Loucy (cell line): ENCODE measurements around the gene NAGPA.

Experiments used
- H2AFZ ChIP-seq: fragments of 200-600 bp; sonication (generic); 2 replicates; pipeline ENCODE4 v1.6.0; 2016; ENCODE audit warnings: antibody characterized with exemption, mild to moderate bottlenecking, low read length, moderate library complexity
- H3F3A ChIP-seq: fragments of 200-600 bp; 2 replicates; pipeline ENCODE4 v1.6.0; 2016; ENCODE audit warnings: antibody characterized with exemption, low read depth, mild to moderate bottlenecking
- H3K27me3 ChIP-seq: fragments of 200-600 bp; sonication (generic); 2 replicates; pipeline ENCODE4 v1.6.1; 2014; ENCODE audit warnings: low read length, mild to moderate bottlenecking; ENCODE audit not compliant: insufficient read depth, poor library complexity, severe bottlenecking
- H3K36me3 ChIP-seq: fragments of 200-600 bp; sonication (generic); 2 replicates; pipeline ENCODE4 v1.6.1; 2016; ENCODE audit warnings: low read length; ENCODE audit not compliant: insufficient read depth
- H3K4me1 ChIP-seq: fragments of 200-600 bp; sonication (generic); 2 replicates; pipeline ENCODE4 v1.5.1; 2014; ENCODE audit warnings: low read length, mild to moderate bottlenecking; ENCODE audit not compliant: insufficient read depth, poor library complexity, severe bottlenecking
- H3K4me2 ChIP-seq: fragments of 200-600 bp; sonication (generic); 2 replicates; pipeline ENCODE4 v1.6.0; 2014; ENCODE audit warnings: antibody characterized with exemption, low read length, low read depth, mild to moderate bottlenecking; ENCODE audit not compliant: poor library complexity, severe bottlenecking
- H3K4me3 ChIP-seq: fragments of 200-600 bp; sonication (generic); 2 replicates; pipeline ENCODE4 v1.5.1; 2014; ENCODE audit warnings: low read length, mild to moderate bottlenecking, mixed read lengths; ENCODE audit not compliant: poor library complexity, severe bottlenecking
- H3K79me2 ChIP-seq: fragments of 200-600 bp; sonication (generic); 2 replicates; pipeline ENCODE4 v1.6.1; 2014; ENCODE audit warnings: low read length; ENCODE audit not compliant: insufficient read depth
- H3K9ac ChIP-seq: fragments of 200-600 bp; sonication (generic); 2 replicates; pipeline ENCODE4 v1.6.0; 2014; ENCODE audit warnings: mild to moderate bottlenecking, low read depth, low read length, moderate library complexity; ENCODE audit not compliant: poor library complexity, severe bottlenecking
- H3K9me2 ChIP-seq: fragments of 200-600 bp; sonication (generic); replicated peaks from 2 replicates; pipeline ENCODE4 v1.6.1; 2016; ENCODE audit warnings: low read depth, low read length, mixed read lengths
- H3K9me3 ChIP-seq: fragments of 200-600 bp; sonication (generic); 2 replicates; pipeline ENCODE4 v1.6.1; 2014; ENCODE audit warnings: mild to moderate bottlenecking, antibody characterized with exemption, low read length, low read depth; ENCODE audit not compliant: insufficient read depth
- H4K20me1 ChIP-seq: fragments of 200-600 bp; sonication (generic); 2 replicates; pipeline ENCODE4 v1.6.0; 2014; ENCODE audit warnings: antibody characterized with exemption, low read length, mild to moderate bottlenecking; ENCODE audit not compliant: insufficient read depth, poor library complexity, severe bottlenecking
- EZH2phosphoT487 ChIP-seq: fragments of 200-600 bp; IDR thresholded peaks from 2 replicates; pipeline ENCODE4 v1.6.1; 2018; ENCODE audit warnings: antibody characterized with exemption, mild to moderate bottlenecking, moderate library complexity, borderline replicate concordance
- TF ChIP-seq, protein P1 (sequence below): fragments of 200-600 bp; sonication (generic); conservative IDR thresholded peaks from 2 replicates; pipeline ENCODE4 v1.5.1; 2014; ENCODE audit warnings: mild to moderate bottlenecking, antibody characterized with exemption, low read length

NAGPA gene

DNA sequence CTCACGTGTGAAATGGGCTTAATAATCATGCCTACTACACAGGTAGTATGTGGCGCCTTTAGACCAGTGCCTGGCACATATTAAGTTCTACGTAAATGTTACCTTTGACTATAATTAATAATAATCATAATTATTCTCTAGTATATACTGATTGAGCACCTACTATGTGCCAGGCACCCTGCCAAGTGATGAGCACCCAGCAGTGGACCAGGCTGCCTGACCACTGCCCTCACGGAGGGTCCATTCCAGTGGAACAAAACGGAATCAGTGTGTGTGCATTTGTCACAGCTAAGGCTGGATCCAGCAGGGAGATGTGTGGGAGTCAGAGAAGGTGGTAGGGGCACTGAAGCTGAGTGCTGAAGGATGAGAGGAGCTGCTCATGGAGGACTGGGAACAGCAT is 45.1 kb downstream of the NAGPA start:
- H4K20me1 ChIP-seq = no peaks in the 10 kb centered on the region
- H3K9ac ChIP-seq = no peak overlapping the region
- H3K9me3 ChIP-seq = no peaks in the 10 kb centered on the region
- H3K4me2 ChIP-seq = no peak overlapping the region
- TF ChIP-seq EZH2phosphoT487 = no peak
- TF ChIP-seq, protein P1, sequence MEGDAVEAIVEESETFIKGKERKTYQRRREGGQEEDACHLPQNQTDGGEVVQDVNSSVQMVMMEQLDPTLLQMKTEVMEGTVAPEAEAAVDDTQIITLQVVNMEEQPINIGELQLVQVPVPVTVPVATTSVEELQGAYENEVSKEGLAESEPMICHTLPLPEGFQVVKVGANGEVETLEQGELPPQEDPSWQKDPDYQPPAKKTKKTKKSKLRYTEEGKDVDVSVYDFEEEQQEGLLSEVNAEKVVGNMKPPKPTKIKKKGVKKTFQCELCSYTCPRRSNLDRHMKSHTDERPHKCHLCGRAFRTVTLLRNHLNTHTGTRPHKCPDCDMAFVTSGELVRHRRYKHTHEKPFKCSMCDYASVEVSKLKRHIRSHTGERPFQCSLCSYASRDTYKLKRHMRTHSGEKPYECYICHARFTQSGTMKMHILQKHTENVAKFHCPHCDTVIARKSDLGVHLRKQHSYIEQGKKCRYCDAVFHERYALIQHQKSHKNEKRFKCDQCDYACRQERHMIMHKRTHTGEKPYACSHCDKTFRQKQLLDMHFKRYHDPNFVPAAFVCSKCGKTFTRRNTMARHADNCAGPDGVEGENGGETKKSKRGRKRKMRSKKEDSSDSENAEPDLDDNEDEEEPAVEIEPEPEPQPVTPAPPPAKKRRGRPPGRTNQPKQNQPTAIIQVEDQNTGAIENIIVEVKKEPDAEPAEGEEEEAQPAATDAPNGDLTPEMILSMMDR = no peak
- H3K27me3 ChIP-seq = no peaks in the 10 kb centered on the region
- H3F3A ChIP-seq = no peaks in the 10 kb centered on the region
- H3K36me3 ChIP-seq = no peaks in the 10 kb centered on the region
- H3K4me1 ChIP-seq = no peaks in the 10 kb centered on the region
- no peak overlapping the region for H2AFZ ChIP-seq
- no peaks in the 10 kb centered on the region for H3K9me2 ChIP-seq
- no peak overlapping the region for H3K4me3 ChIP-seq
- no peaks in the 10 kb centered on the region for H3K79me2 ChIP-seq

DNA sequence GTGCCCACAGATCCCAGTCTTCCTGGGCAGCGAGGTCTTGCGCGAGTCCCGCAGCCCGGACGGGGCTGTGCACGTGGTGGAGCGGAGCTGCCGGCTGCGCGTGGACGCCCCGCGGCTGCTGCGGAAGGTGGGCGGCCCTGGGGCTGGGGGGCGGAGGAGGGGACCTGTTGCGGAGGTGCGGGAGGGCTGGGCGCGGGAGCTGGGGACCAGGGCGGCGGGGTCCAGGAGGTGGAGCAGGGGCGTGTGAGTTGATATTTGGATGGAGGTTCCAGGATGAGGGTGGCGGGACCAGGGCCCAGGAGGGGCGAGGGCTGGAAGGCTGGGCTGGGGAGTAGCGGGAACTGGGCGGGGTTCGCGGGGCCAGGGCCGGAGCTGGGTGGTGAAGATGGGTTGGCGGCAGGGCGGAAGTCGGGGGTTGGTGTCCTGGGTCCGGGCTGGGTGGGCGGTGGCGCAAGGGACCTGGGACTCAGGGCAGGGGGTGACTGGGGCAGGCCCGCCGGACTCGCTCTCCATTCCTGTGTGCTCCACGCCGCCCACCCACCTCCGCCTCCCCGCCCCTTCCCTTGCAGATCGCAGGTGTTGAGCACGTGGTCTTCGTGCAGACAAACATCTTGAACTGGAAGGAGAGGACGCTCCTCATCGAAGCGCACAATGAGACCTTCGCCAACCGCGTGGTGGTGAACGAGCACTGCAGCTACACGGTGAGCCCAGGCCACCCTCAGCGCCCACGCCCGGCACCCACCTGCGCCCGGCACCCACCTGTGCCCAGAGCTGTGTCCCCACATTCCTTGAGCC is 46.0 kb downstream of the NAGPA start:
- Histone ChIP-seq H3K79me2 (no peaks in the 10 kb centered on the region), H3F3A (no peaks in the 10 kb centered on the region), H3K4me3 (no peak overlapping the region), H3K4me2 (no peak overlapping the region), H4K20me1 (no peaks in the 10 kb centered on the region), H3K4me1 (no peaks in the 10 kb centered on the region), H3K9me2 (no peaks in the 10 kb centered on the region), H3K9ac (no peak overlapping the region), H3K27me3 (no peaks in the 10 kb centered on the region), H3K9me3 (no peaks in the 10 kb centered on the region), H3K36me3 (no peaks in the 10 kb centered on the region), H2AFZ (no peak overlapping the region)
- TF ChIP-seq, protein P1 = no peak
- TF ChIP-seq EZH2phosphoT487 = no peak

DNA sequence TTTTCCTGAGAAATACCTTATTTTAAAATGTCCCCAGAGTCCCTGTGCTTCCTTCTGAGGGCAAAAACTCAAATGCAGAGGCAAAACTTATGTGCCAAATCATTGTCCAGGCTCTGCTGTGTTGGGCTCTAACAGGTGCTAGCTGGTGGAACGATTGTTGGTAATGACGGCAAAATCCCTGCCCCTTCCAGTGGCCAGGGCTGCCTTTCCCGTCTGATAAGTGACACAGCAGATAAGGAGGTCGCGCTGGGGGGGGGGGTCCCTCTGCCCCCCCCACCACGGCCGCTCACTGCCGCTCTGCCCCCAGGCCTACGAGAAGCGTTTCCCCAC is 46.5 kb downstream of the NAGPA start:
- H3K36me3 ChIP-seq = no peaks in the 10 kb centered on the region
- no peak overlapping the region for H2AFZ ChIP-seq
- TF ChIP-seq, protein P1 = no peak
- TF ChIP-seq EZH2phosphoT487 = no peak
- no peak overlapping the region for H3K4me2 ChIP-seq
- H3K4me1 ChIP-seq = no peaks in the 10 kb centered on the region
- H3K27me3 ChIP-seq = no peaks in the 10 kb centered on the region
- H3K79me2 ChIP-seq = no peaks in the 10 kb centered on the region
- no peak overlapping the region for H3K4me3 ChIP-seq
- H4K20me1 ChIP-seq = no peaks in the 10 kb centered on the region
- H3F3A ChIP-seq = no peaks in the 10 kb centered on the region
- no peaks in the 10 kb centered on the region for H3K9me3 ChIP-seq
- H3K9ac ChIP-seq = no peak overlapping the region
- no peaks in the 10 kb centered on the region for H3K9me2 ChIP-seq
